Measurements from ENCODE around the gene IL31. TPM values are rescaled to one million over a fixed set of nuclear protein-coding genes. Genes with fewer than 3 reads are reported as not detected.

The IL31 gene
- total RNA-seq, 6 donors from 2014 or later, result not detected

DNA sequence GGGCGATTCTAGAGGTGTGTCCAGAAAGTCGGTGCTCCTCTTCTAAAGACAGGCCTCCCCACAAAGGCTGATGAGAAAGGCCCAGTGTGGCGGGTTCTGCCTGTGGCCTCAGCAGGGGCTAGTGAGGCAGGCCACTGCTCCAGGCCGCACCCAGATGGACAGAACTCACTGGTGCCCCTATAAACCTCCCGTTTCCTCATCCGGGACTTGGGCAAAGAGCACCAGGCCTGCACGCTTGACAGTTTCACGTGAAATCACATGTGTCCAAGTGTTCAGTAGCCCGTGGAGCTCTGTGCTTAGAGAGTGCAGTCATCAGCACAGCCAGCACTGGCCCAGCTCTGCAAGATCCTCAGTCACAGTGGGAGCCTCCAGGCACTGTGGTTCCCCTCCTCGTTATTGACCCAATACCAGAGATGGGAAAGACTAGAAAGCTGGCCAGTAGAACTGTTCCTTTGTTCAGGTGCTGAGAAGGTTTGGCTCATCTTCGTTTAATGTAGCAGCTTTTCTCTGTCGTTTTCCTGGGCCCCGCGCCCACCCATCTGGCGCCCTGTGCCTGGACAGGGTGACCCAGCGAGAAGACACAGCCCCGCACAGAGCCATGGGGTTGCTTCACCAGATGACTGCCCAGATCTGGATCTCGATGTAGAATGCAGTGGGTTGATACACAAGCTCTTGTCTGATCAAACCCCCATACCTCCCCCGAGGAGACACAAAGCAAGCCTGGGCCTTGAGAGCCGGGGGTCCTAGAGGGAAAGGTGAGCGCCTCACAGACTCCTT, 26.3 kb downstream of the IL31 start:
- DNase-seq, result no peak
- no peak for ATAC-seq (ENCODE audit: low FRiP score in 2 of 2)
- TF ChIP-seq, protein P1, sequence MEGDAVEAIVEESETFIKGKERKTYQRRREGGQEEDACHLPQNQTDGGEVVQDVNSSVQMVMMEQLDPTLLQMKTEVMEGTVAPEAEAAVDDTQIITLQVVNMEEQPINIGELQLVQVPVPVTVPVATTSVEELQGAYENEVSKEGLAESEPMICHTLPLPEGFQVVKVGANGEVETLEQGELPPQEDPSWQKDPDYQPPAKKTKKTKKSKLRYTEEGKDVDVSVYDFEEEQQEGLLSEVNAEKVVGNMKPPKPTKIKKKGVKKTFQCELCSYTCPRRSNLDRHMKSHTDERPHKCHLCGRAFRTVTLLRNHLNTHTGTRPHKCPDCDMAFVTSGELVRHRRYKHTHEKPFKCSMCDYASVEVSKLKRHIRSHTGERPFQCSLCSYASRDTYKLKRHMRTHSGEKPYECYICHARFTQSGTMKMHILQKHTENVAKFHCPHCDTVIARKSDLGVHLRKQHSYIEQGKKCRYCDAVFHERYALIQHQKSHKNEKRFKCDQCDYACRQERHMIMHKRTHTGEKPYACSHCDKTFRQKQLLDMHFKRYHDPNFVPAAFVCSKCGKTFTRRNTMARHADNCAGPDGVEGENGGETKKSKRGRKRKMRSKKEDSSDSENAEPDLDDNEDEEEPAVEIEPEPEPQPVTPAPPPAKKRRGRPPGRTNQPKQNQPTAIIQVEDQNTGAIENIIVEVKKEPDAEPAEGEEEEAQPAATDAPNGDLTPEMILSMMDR (IDR thresholded peaks at IDR 0.05), result no peak
- TF ChIP-seq EP300 (IDR thresholded peaks at IDR 0.05) (no peak), POLR2A (IDR thresholded peaks at IDR 0.05) (no peak), POLR2AphosphoS5 (IDR thresholded peaks at IDR 0.05) (no peak)
- 87 to 88% methylated on average over 11 to 19 of the region's 21 CpGs for WGBS, 2 donors
- H3K27me3 ChIP-seq, result no peaks in the 10 kb centered on the region
- no peak overlapping the region for H3K4me3 ChIP-seq
- H3K27ac ChIP-seq, result no peak overlapping the region
- peaks cover 0 to 18% (median 11%) of the 10 kb centered on the region in 4 donors for H3K36me3 ChIP-seq
- H3K9me3 ChIP-seq, result no peaks in the 10 kb centered on the region
- H3K4me1 ChIP-seq, result no peaks in the 10 kb centered on the region

- Histone ChIP-seq H3K27me3 (no peaks in the 10 kb centered on the region), H3K27ac (no peak overlapping the region), H3K4me1 (no peaks in the 10 kb centered on the region), H3K4me3 (no peak overlapping the region), H3K9me3 (no peaks in the 10 kb centered on the region), H3K36me3 (peaks cover 5 to 38% (median 31%) of the 10 kb centered on the region in 4 donors)
- WGBS, 2 donors, result 96% methylated on average over 19 to 23 of the region's 23 CpGs
- DNase-seq, result no peak
- TF ChIP-seq POLR2A (IDR thresholded peaks at IDR 0.05) (no peak), POLR2AphosphoS5 (IDR thresholded peaks at IDR 0.05) (no peak), EP300 (IDR thresholded peaks at IDR 0.05) (no peak)
- TF ChIP-seq, protein P1 (IDR thresholded peaks at IDR 0.05), result no peak
- no peak for ATAC-seq (ENCODE audit: low FRiP score in 2 of 2)
These were observed 28.3 kb downstream of the IL31 start for GRCh38 chr12:122145505-122146330.

- DNase-seq (no peak), ATAC-seq (ENCODE audit: low FRiP score in 2 of 2) (no peak)
- Histone ChIP-seq H3K27ac (no peak overlapping the region), H3K4me3 (no peak overlapping the region), H3K9me3 (no peaks in the 10 kb centered on the region), H3K4me1 (no peaks in the 10 kb centered on the region), H3K36me3 (peaks cover 5 to 45% (median 34%) of the 10 kb centered on the region in 4 donors), H3K27me3 (no peaks in the 10 kb centered on the region)
- TF ChIP-seq POLR2AphosphoS5 (IDR thresholded peaks at IDR 0.05) (no peak), POLR2A (IDR thresholded peaks at IDR 0.05) (no peak)
- WGBS, 2 donors, result 97 to 99% methylated on average over 12 of the region's 12 CpGs
These were observed 29.1 kb downstream of the IL31 start for GRCh38 chr12:122144885-122145284.

DNA sequence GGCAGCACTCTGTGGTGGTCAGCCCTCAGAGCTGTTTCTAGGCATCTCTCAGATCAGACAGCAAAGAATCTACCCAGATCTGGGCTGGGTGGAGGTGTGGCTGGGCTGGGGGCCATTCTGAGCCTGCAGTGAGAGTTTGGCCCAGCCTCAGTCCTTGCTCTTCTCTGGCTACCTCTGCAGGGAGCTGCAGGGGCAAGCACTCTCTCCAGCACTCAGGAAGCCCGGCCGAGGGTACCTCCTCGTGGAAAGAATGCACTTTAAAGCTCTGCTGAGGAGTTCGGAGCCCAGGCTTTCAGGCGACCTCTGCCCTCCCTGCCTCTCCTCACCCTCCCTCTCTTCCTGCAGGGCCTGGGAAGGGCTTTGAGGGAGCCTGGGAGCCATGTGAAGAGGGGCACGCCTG, 31.2 kb downstream of the IL31 start:
- DNase-seq (no peak), ATAC-seq (ENCODE audit: low FRiP score in 2 of 2) (no peak)
- H3K27me3 ChIP-seq, result no peaks in the 10 kb centered on the region
- TF ChIP-seq POLR2AphosphoS5 (IDR thresholded peaks at IDR 0.05), result no peak
- TF ChIP-seq, protein P1 (IDR thresholded peaks at IDR 0.05), result no peak
- no peak for TF ChIP-seq EP300 (IDR thresholded peaks at IDR 0.05)
- no peak for TF ChIP-seq POLR2A (IDR thresholded peaks at IDR 0.05)
- 51 to 53% methylated on average over 5 to 6 of the region's 6 CpGs for WGBS, 2 donors
- no peaks in the 10 kb centered on the region for H3K4me1 ChIP-seq
- H3K36me3 ChIP-seq, result peaks cover 9 to 65% (median 52%) of the 10 kb centered on the region in 4 donors
- no peak overlapping the region for H3K4me3 ChIP-seq
- no peaks in the 10 kb centered on the region for H3K9me3 ChIP-seq
- H3K27ac ChIP-seq, result peak overlapping the region in 1 of 4 donors; percentile 26

Data from upper lobe of left lung (tissue), 6 donors.